Lower lobe of right lung (tissue), 2 donors: ENCODE data around the gene PBX1. TPM values are rescaled to one million over a fixed set of nuclear protein-coding genes. Genes with fewer than 3 reads are reported as not detected.

Source experiments
- ATAC-seq, 2 donors: fragments of 200-7000 bp; cut with Tn5 transposase; one replicate each; pipeline ENCODE4 v1.9.1; 2020 to 2022; ENCODE audit warnings: mild to moderate bottlenecking in 2 of 2, moderate library complexity in 2 of 2
- DNase-seq: peaks from one replicate; pipeline ENCODE4 v3.0.0-alpha.2; 2020
- H3K27ac ChIP-seq: fragments of 200-600 bp; one replicate; pipeline ENCODE4 v1.8.0; 2022
- H3K27me3 ChIP-seq: fragments of 200-600 bp; one replicate; pipeline ENCODE4 v1.8.0; 2022; ENCODE audit warnings: low read depth
- H3K36me3 ChIP-seq: fragments of 200-600 bp; one replicate; pipeline ENCODE4 v1.8.0; 2022; ENCODE audit warnings: mild to moderate bottlenecking
- H3K4me1 ChIP-seq: fragments of 200-600 bp; one replicate; pipeline ENCODE4 v1.8.0; 2022
- H3K4me3 ChIP-seq: fragments of 200-600 bp; one replicate; pipeline ENCODE4 v1.8.0; 2022; ENCODE audit warnings: mild to moderate bottlenecking
- H3K9me3 ChIP-seq: fragments of 200-600 bp; one replicate; pipeline ENCODE4 v1.8.0; 2022
- CTCF ChIP-seq: fragments of 200-600 bp; IDR thresholded peaks from one replicate; pipeline ENCODE4 v1.8.0; 2022; ENCODE audit warnings: antibody characterized with exemption, mild to moderate bottlenecking
- intact Hi-C: fragments of 100-400 bp; cut with DNase I; formaldehyde crosslinking; loops from one replicate; pipeline ENCODE4 v1.11.0; 2022
- total RNA-seq: library from RNA; stranded (reverse); fragmentation: NEBNext Ultra II Directional; extraction: Animal tissue kit (Norgen Biotek cat#: 25700); gene quantifications from one replicate; pipeline ENCODE4 v1.2.1, GENCODE V29; 2021
- donor health status: DM: no; HTN: yes; CAD: no; lungs with severe emphysema.

PBX1 gene
- total RNA-seq, 1 donor from 2014 or later, result 58.1 TPM

DNA sequence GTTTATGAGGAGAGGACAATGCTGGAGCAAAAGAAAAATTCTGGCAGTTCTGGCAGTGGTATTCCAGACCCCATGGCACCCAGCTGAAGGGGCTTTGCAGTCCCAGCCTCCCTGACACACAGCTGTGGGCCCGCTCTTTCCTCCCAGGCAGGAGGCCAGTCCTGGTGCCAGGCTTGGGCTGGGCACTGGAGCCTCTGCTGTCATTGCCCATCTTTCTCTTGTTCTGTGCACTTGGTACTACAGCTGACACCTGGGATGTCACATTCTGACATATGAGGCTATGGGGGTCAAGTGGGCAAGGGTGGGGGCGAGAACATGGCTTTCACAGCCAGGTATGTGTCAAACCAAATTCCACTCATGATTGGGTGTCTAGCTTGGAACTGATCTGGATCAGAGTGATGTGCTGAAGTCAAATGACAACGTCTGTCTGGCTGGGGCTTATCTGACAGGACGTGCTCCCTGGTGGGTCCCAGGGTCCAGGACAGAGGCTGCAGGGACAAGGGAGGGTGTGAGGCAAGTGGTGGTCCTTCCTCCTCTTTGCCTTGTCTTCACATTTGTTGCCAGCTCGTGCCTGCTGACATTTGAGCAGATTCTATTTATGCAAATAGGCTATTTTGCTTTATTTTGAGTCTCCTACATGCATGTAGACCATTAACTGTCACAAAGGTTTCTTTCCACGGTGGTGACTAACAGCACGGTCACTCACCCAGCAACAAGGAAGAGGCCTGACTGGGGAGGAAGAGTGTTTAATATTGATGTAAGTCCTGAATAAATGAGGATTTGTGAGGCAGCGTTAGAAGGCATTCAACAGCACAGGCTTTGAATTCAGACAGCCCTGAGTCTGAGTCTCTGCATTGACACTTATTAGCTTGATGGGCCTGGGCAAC is 336.3 kb downstream of the PBX1 start:
- no peaks in the 10 kb centered on the region for H3K9me3 ChIP-seq
- DNase-seq, result no peak
- no peak for TF ChIP-seq CTCF
- no peaks in the 10 kb centered on the region for H3K36me3 ChIP-seq
- H3K27me3 ChIP-seq, result no peaks in the 10 kb centered on the region
- H3K27ac ChIP-seq, result no peak overlapping the region
- no peak overlapping the region for H3K4me3 ChIP-seq
- no peaks in the 10 kb centered on the region for H3K4me1 ChIP-seq
- intact Hi-C loops, result no loop called here
- ATAC-seq, result no peak

DNA sequence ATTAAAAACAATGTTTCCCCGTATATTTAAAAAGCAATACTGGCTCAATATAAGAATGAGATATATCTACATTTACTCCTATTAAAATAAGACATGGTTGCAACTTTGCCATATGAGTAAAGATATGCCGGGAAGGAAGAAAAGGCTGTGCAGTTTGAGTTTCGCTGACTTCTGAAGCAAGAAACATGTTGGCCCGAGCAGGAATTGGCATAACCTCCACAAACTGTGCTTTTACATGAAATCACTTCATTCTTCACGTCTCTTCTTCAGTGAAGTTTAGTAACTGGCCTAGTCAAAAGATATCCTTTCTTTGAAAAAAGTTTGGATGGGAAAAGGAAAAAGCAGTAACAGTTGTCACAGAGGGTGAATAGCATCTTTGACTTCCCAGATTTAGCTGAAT is 342.0 kb downstream of the PBX1 start:
- no peak for TF ChIP-seq CTCF
- no peak overlapping the region for H3K27ac ChIP-seq
- ATAC-seq (no peak), DNase-seq (no peak)
- no peaks in the 10 kb centered on the region for H3K27me3 ChIP-seq
- no peak overlapping the region for H3K4me3 ChIP-seq
- H3K4me1 ChIP-seq, result no peaks in the 10 kb centered on the region
- no peaks in the 10 kb centered on the region for H3K9me3 ChIP-seq
- intact Hi-C loops, result no loop called here
- no peaks in the 10 kb centered on the region for H3K36me3 ChIP-seq
